ENCODE results near the gene C1QA. TPM values are rescaled to one million over a fixed set of nuclear protein-coding genes. Genes with fewer than 3 reads are reported as not detected.

The C1QA gene
- total and polyA plus RNA-seq, 2 of the 4 experiments (the other 2 are of a cell fraction) = not detected

GRCh38 chr1:22592051-22592450, 44.4 kb upstream of the C1QA start:
- Histone ChIP-seq H3K23ac (ENCODE audit: low read depth, low read length) (no peak overlapping the region), H2BK20ac (ENCODE audit: low read depth, low read length) (no peak overlapping the region), H3K9ac (ENCODE audit: low read depth, low read length) (no peak overlapping the region), H3K4me3 (ENCODE audit: insufficient read depth, low read depth, low read length) (no peak overlapping the region), H2AFZ (replicated peaks; ENCODE audit: low read length, poor library complexity) (no peak overlapping the region), H4K91ac (ENCODE audit: insufficient read depth, low read depth, low read length) (no peak overlapping the region), H3K56ac (ENCODE audit: extremely low read depth, insufficient read depth, low read length) (no peak overlapping the region), H3K9me1 (ENCODE audit: insufficient read depth, low read length) (no peaks in the 10 kb centered on the region), H3K27ac (ENCODE audit: insufficient read depth, low read length) (no peak overlapping the region), H2BK15ac (ENCODE audit: low read depth, low read length) (no peak overlapping the region), H3K4ac (ENCODE audit: low read depth, low read length) (no peak overlapping the region), H4K5ac (ENCODE audit: low read depth, low read length) (no peak overlapping the region), H3K27me3 (ENCODE audit: control insufficient read depth, insufficient read depth, low read length) (peaks cover 68% of the 10 kb centered on the region), H2BK120ac (ENCODE audit: low read depth, low read length) (no peak overlapping the region), H3K14ac (replicated peaks; ENCODE audit: low read depth, low read length) (no peak overlapping the region), H3K4me2 (ENCODE audit: low read depth, low read length) (no peak overlapping the region), H2AK9ac (replicated peaks; ENCODE audit: low read depth, low read length, poor library complexity) (no peak overlapping the region), H3K4me1 (ENCODE audit: control insufficient read depth, insufficient read depth, low read length) (no peaks in the 10 kb centered on the region), H2BK5ac (ENCODE audit: low read depth, low read length, poor library complexity, severe bottlenecking) (no peak overlapping the region), H4K20me1 (ENCODE audit: insufficient read depth, low read length) (no peaks in the 10 kb centered on the region), H2AK5ac (ENCODE audit: low read depth, low read length) (no peak overlapping the region), H3K36me3 (ENCODE audit: control insufficient read depth, insufficient read depth, low read length) (no peaks in the 10 kb centered on the region), H4K8ac (ENCODE audit: low read depth in 2 of 2, low read length in 2 of 2) (no peak overlapping the region), H3K18ac (ENCODE audit: low read depth, low read length) (no peak overlapping the region), H3K9me3 (ENCODE audit: control insufficient read depth, insufficient read depth, low read length) (no peaks in the 10 kb centered on the region), H3K79me1 (ENCODE audit: low read depth in 1 of 2, low read length in 2 of 2) (no peaks in the 10 kb centered on the region)
- ChIA-PET CTCF (no interaction called here), POLR2A (ENCODE audit: unreplicated experiment) (no interaction called here)
- DNase-seq (no peak), ATAC-seq (ENCODE audit: low read depth) (no peak)
- dilution Hi-C loops (cut with HindIII; ENCODE audit: low sequenced_read_pairs, unreplicated experiment) (no loop called here), intact Hi-C loops (cut with micrococcal nuclease) (no loop called here), in situ Hi-C loops (cut with MboI; ENCODE audit: low sequenced_read_pairs) (no loop called here)
- BruUV-seq (replicated peaks) = no TSS peak
- TF ChIP-seq CEBPB (IDR thresholded peaks at IDR 0.05; ENCODE audit: low read depth, low read length) (no peak), POLR2A (IDR thresholded peaks at IDR 0.05; ENCODE audit: low read depth, low read length) (no peak), BHLHE40 (IDR thresholded peaks at IDR 0.05; ENCODE audit: low read depth, low read length) (no peak), RCOR1 (IDR thresholded peaks at IDR 0.05; ENCODE audit: insufficient replicate concordance, low read length) (no peak), NFE2L2 (IDR thresholded peaks at IDR 0.05; ENCODE audit: low read depth, low read length) (no peak), SMC3 (IDR thresholded peaks at IDR 0.05; ENCODE audit: low read depth, low read length) (no peak), ELK1 (IDR thresholded peaks at IDR 0.05; ENCODE audit: borderline replicate concordance, low read depth, low read length) (no peak), CHD1 (IDR thresholded peaks at IDR 0.05; ENCODE audit: low read depth, low read length) (no peak), CTCF (conservative IDR thresholded peaks at IDR 0.05; ENCODE audit: low read depth, low read length) (no peak), RAD21 (IDR thresholded peaks at IDR 0.05; ENCODE audit: low read length) (no peak), FOS (IDR thresholded peaks at IDR 0.05; ENCODE audit: low read depth, low read length) (no peak), MAZ (IDR thresholded peaks at IDR 0.05; ENCODE audit: borderline replicate concordance, low read depth, low read length) (no peak), RFX5 (IDR thresholded peaks at IDR 0.05; ENCODE audit: low read depth, low read length) (no peak), MAFK (IDR thresholded peaks at IDR 0.05; ENCODE audit: low read depth, low read length) (no peak), MXI1 (IDR thresholded peaks at IDR 0.05; ENCODE audit: borderline replicate concordance, low read depth, low read length) (no peak), USF2 (IDR thresholded peaks at IDR 0.05; ENCODE audit: low read depth, low read length) (no peak)
- 84% methylated on average over 4 of the region's 9 CpGs; no CpG with 5 or more reads in 1 of the 2 experiments for WGBS, 2 experiments (ENCODE audit: extremely low coverage in 2 of 2, insufficient read length in 1 of 2)

Data from IMR-90 (cell line).